Vagina (tissue), 2 donors: Measurements from ENCODE around the gene RSAD2. TPM values are rescaled to one million over a fixed set of nuclear protein-coding genes. Genes with fewer than 3 reads are reported as not detected.
A peak's percentile ranks its signal among the peaks of the same experiment; 100 is the strongest.

Experiments used
- DNase-seq, 2 donors: peaks; one replicate each; pipeline ENCODE4 v3.0.0-alpha.2; 2017; ENCODE audit errors: extremely low spot score in 2 of 2
- H3K27ac ChIP-seq: fragments of 200-600 bp; sonication (generic); one replicate; pipeline ENCODE4 v1.5.1; 2019
- H3K27me3 ChIP-seq: fragments of 200-600 bp; sonication (generic); one replicate; pipeline ENCODE4 v1.5.1; 2019
- H3K36me3 ChIP-seq, 2 donors: fragments of 200-600 bp; sonication (generic); one replicate each; pipeline ENCODE4 v1.5.1; 2017 to 2019
- H3K4me1 ChIP-seq: fragments of 200-600 bp; sonication (generic); one replicate; pipeline ENCODE4 v1.5.1; 2019
- H3K4me3 ChIP-seq, 2 donors: fragments of 200-600 bp; sonication (generic); 1 replicate in 1 of 2; 2 replicates in 1 of 2; pipeline ENCODE4 v1.5.1; 2016 to 2019
- H3K9me3 ChIP-seq: fragments of 200-600 bp; sonication (generic); one replicate; pipeline ENCODE4 v1.5.1; 2019
- CTCF ChIP-seq, 3 experiments: fragments of 450-650 bp in 2 of 3; fragments of 200-600 bp in 1 of 3; sonication (generic) in 1 of 3; IDR thresholded peaks; one replicate each; pipeline ENCODE4 v1.5.1; 2017 to 2019; ENCODE audit warnings: antibody characterized with exemption in 3 of 3, mild to moderate bottlenecking in 2 of 3, moderate library complexity in 2 of 3
- POLR2A ChIP-seq, 2 donors: fragments of 450-650 bp; IDR thresholded peaks; one replicate each; pipeline ENCODE4 v1.6.1; 2017; ENCODE audit warnings: antibody characterized with exemption in 2 of 2, mild to moderate bottlenecking in 2 of 2, moderate library complexity in 2 of 2
- POLR2AphosphoS5 ChIP-seq, 2 donors: sonication (generic); formaldehyde crosslinking; IDR thresholded peaks; one replicate each; pipeline ENCODE4 v1.9.0; 2017; ENCODE audit warnings: antibody characterized with exemption in 2 of 2, mild to moderate bottlenecking in 2 of 2, low read depth in 1 of 2; ENCODE audit not compliant: insufficient read depth in 1 of 2
- intact Hi-C: fragments of 100-400 bp; cut with DNase I; formaldehyde crosslinking; loops from one replicate; pipeline ENCODE4 v1.15.1; 2023
- total RNA-seq: library from RNA; depleted of rRNA; stranded (reverse); fragments of >200 nt; gene quantifications from one replicate; pipeline ENCODE4 v1.2.3, GENCODE V29; 2016

The RSAD2 gene
- total RNA-seq, 1 donor from 2014 or later = 0.25 TPM

GRCh38 chr2:6863792-6864191, 13.8 kb upstream of the RSAD2 start:
- no peak for DNase-seq
- H3K4me1 ChIP-seq = peaks cover 12% of the 10 kb centered on the region
- no peak for TF ChIP-seq POLR2A (IDR thresholded peaks at IDR 0.05)
- no peak for TF ChIP-seq CTCF (IDR thresholded peaks at IDR 0.05)
- no peak for TF ChIP-seq POLR2AphosphoS5 (IDR thresholded peaks at IDR 0.05; ENCODE audit: insufficient read depth in 1 of 2, low read depth in 1 of 2)
- intact Hi-C loops = no loop called here
- H3K27me3 ChIP-seq = no peaks in the 10 kb centered on the region
- H3K4me3 ChIP-seq = no peak overlapping the region
- no peak overlapping the region for H3K27ac ChIP-seq
- H3K9me3 ChIP-seq = peaks cover 5% of the 10 kb centered on the region
- peaks cover 0 to 13% of the 10 kb centered on the region in 2 donors for H3K36me3 ChIP-seq

GRCh38 chr2:6864231-6864754, 13.3 kb upstream of the RSAD2 start:
- TF ChIP-seq POLR2AphosphoS5 (IDR thresholded peaks at IDR 0.05; ENCODE audit: insufficient read depth in 1 of 2, low read depth in 1 of 2) (no peak), POLR2A (IDR thresholded peaks at IDR 0.05) (no peak), CTCF (IDR thresholded peaks at IDR 0.05) (no peak)
- Histone ChIP-seq H3K36me3 (peaks cover 0 to 12% of the 10 kb centered on the region in 2 donors), H3K27ac (no peak overlapping the region), H3K27me3 (no peaks in the 10 kb centered on the region), H3K9me3 (peaks cover 4% of the 10 kb centered on the region), H3K4me3 (no peak overlapping the region), H3K4me1 (peaks cover 12% of the 10 kb centered on the region)
- intact Hi-C loops = no loop called here
- no peak for DNase-seq

GRCh38 chr2:6864923-6865345, 12.6 kb upstream of the RSAD2 start:
- H3K27ac ChIP-seq = peak overlapping the region; percentile 77
- TF ChIP-seq CTCF (IDR thresholded peaks at IDR 0.05) (no peak), POLR2A (IDR thresholded peaks at IDR 0.05) (no peak), POLR2AphosphoS5 (IDR thresholded peaks at IDR 0.05; ENCODE audit: insufficient read depth in 1 of 2, low read depth in 1 of 2) (no peak)
- intact Hi-C loops = no loop called here
- no peaks in the 10 kb centered on the region for H3K9me3 ChIP-seq
- peaks cover 12% of the 10 kb centered on the region for H3K4me1 ChIP-seq
- H3K4me3 ChIP-seq = peak overlapping the region; percentile 65 to 68
- H3K36me3 ChIP-seq = peaks cover 0 to 6% of the 10 kb centered on the region in 2 donors
- no peak for DNase-seq
- no peaks in the 10 kb centered on the region for H3K27me3 ChIP-seq

GRCh38 chr2:6865346-6866274, 12.0 kb upstream of the RSAD2 start, which contains the start of gene CMPK2:
Gene CMPK2 (minus strand): TSS chr2:6865907. CDS start chr2:6865696, 211 bp downstream.
- H3K9me3 ChIP-seq = no peaks in the 10 kb centered on the region
- H3K27me3 ChIP-seq = no peaks in the 10 kb centered on the region
- H3K4me1 ChIP-seq = peaks cover 12% of the 10 kb centered on the region
- intact Hi-C loops = no loop called here
- peak in 1 of 2 donors; percentile 7 for TF ChIP-seq POLR2AphosphoS5 (IDR thresholded peaks at IDR 0.05; ENCODE audit: insufficient read depth in 1 of 2, low read depth in 1 of 2)
- TF ChIP-seq CTCF (IDR thresholded peaks at IDR 0.05) = no peak
- TF ChIP-seq POLR2A (IDR thresholded peaks at IDR 0.05) = no peak
- H3K36me3 ChIP-seq = no peaks in the 10 kb centered on the region
- peak within 1 kb of the TSS; percentile 65 to 68 for H3K4me3 ChIP-seq
- no peak for DNase-seq
- peak within 1 kb of the TSS; percentile 77 for H3K27ac ChIP-seq
